GM18861 (cell line): ENCODE data around the gene IRF7.

Experiments
- ATAC-seq: cut with Tn5 transposase; IDR thresholded peaks from one replicate; pipeline ENCODE4 v1.9.1; 2021; ENCODE audit not compliant: unreplicated experiment

The IRF7 gene

DNA sequence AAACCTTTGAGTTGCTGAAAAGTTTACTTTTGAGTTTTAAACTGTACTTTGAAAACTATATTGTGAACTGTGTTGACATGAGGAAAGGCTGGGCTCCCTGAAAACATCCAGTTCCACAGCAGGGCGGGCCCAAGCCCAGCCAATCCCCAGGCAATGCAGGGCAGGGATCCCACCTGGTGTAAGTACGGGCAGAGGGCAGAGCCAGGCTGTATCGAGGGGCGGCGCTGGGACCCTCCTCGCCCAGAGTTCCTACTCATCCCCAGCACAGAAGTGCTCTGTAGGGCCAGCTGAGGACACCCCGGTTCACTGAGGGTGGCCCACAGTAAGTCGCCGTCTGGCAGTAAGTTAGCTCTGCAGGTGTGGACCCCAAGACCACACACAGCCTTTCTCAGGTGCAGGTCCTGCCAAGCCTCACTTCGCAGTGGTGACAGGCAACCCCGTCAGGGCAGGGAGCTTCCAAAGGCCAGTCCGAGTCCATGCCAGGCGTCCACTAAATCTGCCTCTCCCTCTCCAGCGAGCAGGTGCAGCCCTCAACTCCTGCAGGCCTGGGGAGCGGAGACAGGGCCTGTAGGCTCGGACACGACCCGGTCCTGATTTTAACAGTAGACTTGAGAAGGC, 48.6 kb downstream of the IRF7 start:
- ATAC-seq, result no peak

- ATAC-seq, result no peak
These were observed 49.7 kb downstream of the IRF7 start for GRCh38 chr11:565921-566509.

GRCh38 chr11:563812-564578, 51.8 kb downstream of the IRF7 start:
- ATAC-seq, result no peak

GRCh38 chr11:563066-563811, 52.5 kb downstream of the IRF7 start:
- no peak for ATAC-seq
